ENCODE results near the gene CERK.

The CERK gene

DNA sequence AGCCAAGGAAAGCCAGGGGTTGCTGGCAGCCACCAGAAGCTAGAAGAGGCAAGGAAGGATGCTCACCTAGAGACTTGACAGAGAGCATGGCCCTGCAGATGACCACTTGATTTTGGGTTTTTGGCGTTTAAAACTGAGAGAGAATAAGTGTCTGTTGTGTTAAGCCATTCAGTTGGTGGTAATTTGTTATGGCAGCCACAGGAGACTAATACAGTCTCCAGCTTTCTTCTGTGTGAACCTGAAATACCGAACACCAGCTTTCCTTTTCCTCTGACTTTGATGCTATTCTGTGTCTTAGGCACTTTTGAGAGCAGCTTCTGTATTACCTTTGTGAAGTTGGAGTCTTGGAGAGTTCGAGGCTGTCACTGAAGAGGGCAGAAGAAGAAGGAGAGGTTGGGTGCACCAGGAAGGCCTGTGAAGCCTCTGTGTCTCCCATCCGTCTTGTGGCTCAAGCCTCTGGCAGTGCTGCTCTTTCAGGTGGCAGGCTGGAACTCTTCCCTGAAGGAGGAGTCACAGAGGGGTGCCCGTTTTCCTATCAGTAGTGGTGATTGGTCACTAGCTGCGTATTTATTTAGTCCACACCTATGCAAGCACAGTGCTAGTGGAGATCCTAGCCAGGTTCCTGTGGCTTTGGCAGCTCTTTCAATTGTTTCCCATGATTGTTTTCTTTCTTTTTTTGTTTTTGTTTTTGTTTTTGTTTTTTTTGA is 26.9 kb upstream of the CERK start:
- DNase-seq (ENCODE audit: low read depth): no peak

DNA sequence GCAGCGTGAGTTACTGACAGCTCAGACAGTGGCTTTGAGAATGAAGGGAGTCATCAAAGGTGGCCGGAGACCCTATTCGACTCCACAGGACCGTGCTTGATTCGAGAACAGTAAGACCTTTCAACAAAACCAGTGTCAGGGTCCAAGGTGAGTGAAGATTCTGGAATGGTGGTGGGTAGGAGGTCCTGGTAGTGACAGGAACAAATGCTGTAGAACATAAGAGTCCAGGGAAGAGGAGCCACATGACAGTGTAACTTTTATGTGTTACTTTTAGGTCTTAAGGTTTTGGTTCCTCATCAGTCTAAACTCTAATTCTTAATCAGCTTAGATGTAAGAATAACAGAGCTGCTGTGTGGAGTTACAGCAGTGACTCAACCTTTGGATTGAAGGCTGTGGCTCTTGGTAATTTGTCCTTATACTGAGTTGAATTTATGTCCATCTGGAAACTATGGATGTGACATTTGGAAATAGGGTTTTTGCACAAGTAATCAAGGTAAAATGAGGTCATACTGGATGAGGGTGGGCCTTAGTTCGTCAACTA is 26.2 kb upstream of the CERK start:
- DNase-seq (ENCODE audit: low read depth): no peak

DNA sequence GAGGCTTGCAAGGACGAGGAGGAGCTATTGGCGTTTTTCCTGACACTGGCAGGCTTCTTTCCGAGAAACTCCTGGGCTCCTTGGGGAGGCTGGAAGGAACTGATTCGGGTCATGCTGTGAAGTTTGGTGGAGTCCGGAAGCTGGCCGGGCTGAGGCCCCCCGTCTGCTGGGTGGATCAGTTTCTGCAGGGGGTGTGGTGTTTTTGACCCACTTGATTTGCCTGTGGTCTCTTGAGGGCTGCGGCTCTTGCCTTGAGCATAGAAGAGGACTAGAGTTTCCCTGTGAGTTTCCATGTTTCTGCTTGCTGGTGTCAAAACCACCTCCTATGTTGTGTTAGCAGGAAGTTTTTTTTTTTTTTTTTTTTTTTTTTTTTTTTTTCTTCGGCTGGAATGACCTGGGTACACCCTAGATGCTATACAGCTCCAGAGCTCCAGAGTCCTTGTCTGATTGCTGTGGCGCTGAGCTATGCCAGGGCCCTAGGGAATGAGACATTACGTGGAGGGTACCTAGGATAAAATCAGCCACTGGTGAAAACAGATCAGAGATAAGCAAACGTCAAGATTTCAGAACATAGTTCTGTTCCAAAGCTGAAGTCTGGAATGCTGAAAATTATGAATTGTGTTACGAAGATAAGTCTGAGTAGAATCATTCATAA is 25.1 kb upstream of the CERK start:
- DNase-seq (ENCODE audit: low read depth): no peak

DNA sequence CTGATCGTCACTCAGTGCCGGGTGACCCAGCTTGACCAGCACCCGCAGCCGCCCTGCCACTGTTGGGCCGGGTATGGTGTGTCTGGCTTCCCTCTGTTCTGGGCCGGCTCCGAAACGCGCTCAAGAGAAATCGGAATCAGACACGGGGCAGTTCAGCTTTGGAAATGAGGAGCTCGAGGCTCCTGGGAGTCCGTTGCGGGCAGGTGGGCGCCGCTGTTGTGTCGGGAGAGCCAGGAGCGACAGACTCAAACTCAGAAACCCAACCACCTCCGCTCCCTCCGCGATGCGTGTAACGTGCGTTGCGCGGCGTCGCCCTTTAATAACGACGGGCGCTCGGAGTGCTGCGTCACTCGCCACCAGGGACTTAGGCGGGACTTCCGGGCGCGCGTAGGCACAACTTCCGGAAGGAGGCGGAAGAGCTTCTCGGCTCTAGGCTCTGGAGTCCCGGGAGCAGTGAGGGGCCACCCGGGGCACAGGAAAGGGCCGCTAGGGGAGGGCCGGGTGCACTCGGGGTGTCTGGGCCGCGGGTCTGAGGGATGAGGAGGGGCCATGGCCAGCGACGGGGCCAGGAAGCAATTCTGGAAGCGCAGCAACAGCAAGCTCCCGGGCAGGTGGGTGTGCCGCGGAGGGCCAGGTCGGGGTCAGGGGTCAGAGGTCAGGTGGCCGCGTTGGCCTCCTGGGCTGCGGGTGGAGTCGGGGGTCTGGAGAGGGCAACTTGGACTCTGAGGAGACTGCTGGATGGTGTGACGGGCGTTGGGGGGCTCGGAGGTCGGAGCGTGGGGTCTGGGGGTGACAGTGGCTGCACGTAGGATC is 24.4 kb upstream of the CERK start, which contains the start of gene TBC1D22A:
Gene TBC1D22A, plus strand, starts transcription at position 413 of the 813 bp plus-strand sequence. Its CDS starts 137 bp downstream, at position 550.
- DNase-seq (ENCODE audit: low read depth): peak; percentile 84

DNA sequence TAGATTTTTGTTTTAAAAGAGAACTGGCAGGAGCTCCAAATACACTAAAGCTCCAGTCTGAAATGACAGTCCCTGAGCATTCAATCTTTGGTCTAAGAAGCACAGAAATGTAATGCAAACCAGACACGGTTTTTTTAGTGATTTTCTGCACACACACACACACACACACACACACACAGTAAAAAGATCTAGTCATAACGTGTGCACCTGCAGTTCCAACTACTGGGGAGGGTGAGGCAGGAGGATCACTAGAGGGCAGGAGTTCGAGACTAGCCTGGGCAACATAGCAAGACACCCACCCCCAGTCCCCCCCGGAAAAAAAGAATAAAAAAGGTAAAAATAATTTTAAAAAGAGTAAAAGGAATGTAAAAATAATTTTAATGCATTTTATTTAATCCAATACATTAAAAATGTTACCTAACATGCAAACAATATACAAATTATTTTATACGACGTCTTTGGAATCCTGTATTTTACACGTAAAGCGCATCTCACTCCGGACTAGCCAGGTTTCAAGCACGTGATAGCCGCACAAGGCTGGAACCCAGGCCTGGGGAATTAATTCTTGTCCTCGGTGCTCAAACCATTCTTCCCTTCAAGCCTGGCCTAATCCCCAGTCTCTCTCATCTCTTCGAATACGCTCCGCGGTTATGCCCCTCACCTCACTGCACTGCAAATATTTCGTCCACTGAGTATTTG is 23.6 kb upstream of the CERK start:
- no peak for DNase-seq (ENCODE audit: low read depth)

DNA sequence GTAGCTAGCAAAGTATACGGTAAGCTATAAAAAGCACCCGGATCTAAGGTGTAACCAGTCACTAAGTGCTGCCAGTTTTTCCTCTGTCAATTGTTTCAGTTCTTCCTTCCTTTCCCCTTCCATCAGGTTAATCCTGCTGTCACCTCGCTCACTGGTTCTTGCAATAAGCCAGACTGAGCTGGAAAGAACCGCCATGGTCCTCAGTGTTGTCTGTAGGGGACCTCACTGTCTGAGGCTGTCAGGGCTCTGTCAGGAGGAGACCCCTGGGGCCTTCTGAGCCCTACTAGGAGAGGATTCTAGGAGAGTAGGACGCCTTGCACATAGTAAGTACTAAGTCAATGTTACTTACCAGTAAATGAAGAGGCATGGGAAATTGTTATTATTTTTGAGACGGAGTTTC is 23.0 kb upstream of the CERK start:
- DNase-seq (ENCODE audit: low read depth): no peak

DNA sequence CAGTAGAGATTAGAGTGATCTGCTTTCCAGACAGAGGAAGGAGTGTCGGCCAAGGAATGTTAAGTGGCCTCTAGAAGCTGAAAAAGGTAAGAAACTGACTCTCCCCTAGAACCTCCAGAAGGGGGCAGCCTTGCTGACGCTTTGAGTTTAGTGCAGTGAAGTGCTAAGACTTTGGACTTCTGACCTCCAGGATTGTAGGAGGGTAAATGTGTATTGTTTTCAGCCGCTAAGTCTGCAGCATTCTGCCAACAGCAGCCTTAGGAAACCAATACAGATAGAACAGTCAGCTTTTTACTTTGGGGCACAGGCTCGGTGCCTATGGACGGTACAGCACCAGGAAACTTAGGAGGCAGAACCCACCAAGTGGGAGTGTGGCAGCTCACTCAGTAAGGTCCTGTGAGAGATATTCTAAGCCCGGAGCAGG is 20.8 kb upstream of the CERK start:
- no peak for DNase-seq (ENCODE audit: low read depth)

DNA sequence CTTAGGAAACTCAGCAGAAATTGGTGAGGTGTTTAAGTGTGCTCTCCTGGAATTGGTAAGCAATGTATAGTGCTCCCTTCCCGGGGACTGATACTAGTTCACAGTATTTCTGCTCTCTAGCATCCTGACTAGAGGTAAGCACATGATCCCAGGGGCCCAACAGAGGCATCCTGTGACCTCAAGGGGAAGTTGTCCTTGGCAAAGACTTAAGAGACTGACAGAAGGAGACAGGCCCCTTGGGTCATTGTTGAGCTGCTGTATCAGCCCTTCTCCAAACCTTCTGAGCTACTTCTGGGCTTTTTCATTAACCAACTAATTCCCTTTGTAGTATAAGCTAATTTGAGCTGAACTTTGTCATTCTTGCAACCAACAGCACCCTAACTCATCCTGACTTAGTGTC is 20.1 kb upstream of the CERK start:
- DNase-seq (ENCODE audit: low read depth): no peak

DNA sequence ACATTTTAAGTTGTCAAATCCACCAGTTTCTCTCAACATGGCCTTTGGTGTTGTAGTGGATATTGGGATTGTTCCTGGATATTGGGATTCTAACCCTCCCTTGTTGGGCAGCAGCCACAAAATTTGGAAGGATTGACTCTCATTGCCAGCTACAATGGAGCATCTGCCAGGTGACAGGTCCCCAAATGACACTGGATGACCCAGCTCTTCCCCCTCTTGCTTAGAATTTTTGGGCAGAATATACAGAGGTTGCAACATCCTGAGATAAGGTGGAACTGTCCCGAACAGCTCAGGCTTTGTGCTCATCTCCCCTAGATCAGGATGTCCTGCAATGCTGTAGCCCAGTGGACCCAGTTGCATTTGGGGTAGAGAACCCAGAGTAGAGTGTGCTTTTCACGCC is 19.1 kb upstream of the CERK start:
- no peak for DNase-seq (ENCODE audit: low read depth)

DNA sequence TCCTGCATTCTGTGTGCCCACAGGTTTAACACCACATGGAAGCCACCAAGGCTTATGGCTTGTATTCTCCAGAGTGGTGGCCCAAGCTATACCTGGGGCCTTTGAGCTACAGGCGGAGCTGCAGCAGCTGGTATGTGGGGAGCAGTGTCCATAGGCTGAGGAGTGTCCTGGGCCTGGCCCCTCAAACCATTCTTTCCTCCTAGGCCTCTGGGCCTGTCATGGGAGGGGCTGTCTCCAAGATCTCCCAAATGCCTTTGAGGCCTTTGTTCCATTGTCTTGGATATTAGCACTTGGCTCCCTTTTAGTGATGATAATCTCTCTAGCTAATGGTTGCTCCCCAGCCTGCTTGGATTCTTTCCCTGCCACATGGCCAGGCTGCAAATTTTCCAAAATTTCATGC is 18.0 kb upstream of the CERK start:
- no peak for DNase-seq (ENCODE audit: low read depth)

DNA sequence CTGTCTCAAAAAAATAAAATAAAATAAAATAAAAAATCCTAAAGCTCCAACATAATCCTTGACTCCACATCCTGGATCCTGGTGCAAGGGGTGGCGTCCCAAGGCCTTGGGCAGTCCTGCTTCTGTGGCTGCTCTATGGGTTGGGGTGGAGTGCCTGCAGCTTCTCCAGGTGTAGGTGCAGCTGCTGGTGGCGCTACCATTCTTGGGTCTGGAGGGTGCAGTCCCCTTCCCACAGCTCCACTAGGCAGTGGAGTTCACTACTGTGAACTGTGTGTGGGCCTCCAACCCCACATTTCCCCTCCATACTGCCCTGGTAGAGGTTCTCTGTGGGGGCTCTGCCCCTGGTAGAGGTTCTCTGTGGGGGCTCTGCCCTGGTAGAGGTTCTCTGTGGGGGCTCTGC is 17.5 kb upstream of the CERK start:
- DNase-seq (ENCODE audit: low read depth): no peak

DNA sequence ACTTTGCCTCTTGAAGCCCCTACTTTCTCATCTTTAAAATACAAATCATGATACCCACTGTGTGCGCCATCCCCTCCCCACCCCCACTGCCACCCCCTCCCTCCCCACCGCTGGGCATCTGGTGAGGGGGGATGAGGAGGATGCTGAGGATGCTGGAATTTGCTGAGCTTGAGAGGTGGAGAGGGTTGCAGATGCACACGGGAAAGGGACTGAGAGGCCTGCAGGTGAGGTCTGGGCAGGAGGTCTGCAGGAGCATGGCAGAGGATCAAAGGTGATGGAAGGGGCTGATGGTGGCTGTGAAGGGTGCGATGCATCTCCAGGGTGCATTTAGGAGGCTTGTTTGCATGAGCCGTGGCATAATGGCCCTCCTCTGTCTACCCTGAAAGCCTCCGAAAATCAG is 16.8 kb upstream of the CERK start:
- DNase-seq (ENCODE audit: low read depth): no peak

DNA sequence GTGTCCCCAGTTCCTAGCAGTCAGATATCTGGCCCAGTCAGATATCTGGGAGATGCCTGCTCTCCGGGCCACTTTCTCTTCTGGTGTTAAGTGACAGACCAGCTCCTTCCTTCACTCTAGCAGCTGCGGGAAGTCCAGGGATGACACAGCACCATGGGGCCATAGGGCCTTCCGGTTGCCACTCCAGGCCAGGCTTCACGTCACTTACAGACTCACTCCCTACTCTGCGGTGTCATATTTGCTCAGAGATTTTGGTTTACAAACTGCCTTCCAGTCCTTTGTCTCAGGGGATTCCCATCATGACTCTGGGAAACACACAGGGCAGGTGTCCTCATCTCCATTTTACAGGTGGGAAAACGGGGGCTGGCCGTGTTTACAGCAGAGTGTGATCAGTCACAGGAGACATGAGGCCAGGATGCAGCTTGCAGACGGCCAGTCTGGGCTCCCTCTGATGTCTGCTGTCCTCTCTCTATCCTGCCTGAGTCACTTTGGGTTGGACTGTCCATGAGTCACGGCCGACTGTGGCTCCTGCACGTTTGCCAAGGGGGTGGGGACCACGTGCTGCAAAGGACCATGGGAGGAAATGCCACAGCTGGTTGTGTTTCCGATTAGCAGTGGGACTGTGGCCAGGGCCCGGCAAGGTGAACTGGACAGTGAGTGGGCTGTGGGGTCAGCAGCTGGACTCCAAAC is 16.2 kb upstream of the CERK start:
- DNase-seq (ENCODE audit: low read depth): peak; percentile 98

DNA sequence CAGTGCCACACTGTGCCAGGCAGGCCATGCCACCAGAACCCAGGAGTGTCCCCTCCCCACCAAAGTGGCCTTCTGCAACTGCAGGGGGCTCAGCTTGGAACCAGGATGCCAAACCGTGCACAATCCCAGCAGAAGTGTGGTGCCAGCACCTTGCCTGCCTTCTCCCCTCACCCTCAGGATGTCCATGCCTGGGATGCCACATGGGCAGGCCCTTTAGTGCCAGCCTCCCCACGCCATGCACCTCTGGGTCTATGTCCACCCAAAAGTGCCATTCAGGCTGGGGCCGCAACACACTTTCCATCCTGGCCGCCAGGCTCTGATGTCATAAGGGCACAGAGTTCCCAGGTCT is 15.7 kb upstream of the CERK start:
- DNase-seq (ENCODE audit: low read depth): no peak

DNA sequence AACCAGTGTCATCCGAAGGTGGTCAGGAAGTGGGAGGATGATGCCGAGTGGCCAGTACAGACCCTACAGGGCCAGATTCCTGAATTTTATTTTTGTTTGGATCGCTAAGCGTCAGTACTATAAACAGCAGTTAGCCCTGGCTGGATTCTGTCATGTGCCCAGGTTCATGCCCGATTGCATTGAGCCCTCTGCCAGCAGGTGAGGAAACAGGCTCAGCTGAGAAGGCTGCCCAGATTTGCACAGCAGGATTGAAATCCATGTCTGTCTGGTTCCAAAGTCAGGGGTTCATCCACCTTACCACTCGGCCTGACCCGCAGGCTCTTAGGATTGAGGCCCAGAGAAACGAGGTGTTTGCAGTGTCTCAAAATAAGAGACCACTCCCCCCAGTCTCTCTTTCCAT is 15.3 kb upstream of the CERK start:
- no peak for DNase-seq (ENCODE audit: low read depth)

DNA sequence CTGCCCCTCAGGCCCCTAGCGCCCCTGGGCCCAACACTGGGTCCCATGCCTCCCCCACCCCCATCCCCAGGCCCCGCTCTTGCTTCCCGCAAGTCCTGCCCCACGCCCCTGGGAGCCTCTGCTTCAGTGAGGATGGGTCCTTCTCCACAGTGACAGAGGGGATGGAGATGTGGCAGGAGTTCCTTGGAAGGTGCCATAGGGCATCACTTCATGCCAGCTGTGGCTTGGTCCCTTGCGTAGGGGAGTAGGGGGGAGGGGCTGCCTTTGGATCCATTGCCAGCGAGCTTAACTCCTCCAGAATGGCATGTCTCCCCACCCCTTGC is 14.9 kb upstream of the CERK start:
- no peak for DNase-seq (ENCODE audit: low read depth)

DNA sequence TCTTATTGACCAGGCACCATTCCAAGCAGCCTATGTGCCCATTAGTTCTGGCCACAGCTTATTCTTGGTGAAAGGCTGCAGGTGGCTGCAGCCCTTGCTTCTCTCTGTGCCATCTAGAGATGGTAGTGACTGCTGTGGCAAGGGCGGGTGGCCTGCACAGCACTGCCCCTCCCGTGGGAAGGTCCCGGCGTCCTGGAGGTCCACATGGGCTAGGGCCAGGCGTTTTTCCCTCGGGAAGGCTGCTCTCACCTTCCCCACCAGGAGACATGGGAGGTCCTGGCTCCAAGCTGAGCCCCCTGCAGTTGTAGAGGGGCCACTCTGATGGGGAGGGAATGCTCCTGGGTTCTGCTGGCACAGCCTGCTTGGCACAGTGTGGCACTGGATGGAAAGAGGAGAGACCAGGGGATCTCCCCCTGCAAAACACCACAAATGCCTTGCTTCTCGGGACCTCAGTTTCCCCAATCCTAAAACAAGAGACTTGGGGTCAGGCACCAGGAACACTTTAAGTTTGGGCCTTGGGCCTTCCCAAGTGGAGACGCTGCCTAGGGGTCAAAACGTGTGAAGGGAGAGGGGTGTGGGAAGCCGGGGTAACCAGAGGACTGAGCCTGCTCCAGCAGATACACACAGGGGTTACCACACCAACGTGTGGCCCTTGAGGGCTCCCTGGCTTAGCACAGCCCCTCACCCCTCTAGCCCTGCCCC is 14.4 kb upstream of the CERK start:
- no peak for DNase-seq (ENCODE audit: low read depth)

DNA sequence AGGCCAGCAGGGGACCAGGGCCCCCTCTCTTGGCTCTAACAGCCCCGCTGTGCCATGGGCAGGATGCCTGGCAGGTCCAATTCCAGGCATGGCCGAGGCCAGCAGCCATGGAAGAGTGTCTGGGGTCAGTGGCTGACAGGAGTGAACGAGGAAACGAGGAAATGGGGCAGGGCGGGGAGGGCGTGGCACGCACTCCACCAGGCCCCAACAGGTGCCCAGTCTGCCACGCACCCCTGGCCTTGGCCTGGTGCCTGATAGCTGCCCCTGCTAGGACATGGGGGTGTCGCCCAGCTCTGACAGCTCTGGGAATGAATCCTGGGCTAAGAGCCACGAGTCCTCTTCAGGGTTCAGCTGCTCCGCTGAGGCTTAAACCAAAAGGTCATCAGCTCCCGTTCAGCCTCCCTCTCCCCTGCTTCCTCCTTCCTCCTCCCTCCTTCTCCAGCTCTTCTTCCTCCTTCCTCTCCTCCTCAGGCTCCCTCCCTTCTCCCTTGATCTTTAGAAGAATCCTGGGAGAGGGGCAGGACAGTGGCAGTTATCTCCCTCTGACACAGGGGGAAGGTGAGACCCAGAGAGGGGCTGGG is 12.9 kb upstream of the CERK start:
- no peak for DNase-seq (ENCODE audit: low read depth)

DNA sequence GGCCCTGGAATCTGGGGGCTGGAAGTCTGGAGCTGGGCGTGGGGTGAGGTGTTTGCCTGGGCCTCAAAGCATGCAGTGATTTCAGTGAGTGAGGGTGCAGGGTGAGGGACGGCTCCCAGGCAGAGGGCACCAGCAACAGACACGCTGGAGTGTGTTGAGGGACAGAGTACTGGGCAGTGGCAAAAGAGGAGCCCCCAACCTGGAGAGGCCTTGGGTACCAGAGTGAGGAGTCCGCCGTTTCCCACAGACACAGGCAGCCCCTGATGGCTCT is 12.4 kb upstream of the CERK start:
- DNase-seq (ENCODE audit: low read depth): no peak

DNA sequence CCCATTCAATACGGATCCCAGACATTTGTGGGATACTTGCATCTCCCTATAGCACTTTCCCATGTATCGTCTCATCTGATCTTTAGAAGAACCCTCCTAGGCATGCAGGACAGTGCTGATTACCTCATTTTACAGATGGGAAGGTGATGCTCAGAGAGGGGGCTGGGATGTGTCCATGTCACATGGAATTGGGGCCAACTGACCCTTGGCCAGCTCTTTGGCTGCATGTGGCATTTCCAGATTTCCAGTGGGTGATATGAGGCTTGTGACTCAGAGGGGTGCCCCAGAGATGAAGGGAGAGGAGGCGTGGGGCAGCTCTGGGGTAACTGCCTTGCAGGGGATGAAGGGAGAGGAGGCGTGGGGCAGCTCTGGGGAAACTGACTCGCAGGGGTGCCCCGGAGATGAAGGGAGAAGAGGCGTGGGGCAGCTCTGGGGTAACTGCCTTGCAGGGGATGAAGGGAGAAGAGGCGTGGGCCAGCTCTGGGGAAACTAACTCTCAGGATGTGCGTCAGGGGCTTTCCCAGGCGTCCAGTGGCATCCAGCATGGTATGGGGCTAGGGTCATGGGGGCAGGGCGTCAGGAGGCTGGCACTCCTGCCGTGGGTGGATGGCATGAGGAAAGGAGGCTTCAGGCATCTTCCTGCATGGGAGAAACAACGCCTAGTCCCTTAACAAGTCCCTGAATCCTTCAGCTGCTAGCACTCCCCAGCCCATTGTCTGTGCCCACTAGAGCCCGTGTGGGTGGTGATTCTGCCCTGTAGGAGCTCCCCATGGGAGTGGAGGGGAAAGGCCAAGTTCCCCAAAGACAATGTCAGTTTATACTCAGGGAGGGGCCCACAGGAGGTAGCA is 11.9 kb upstream of the CERK start:
- no peak for DNase-seq (ENCODE audit: low read depth)
